Measurements from ENCODE around the gene MSMB.
"Not testable (repeated sequence)": the region's sequence is repeated elsewhere in the genome, so short reads cannot be mapped to it uniquely, and the experiment has no call there.

Gene MSMB

GRCh38 chr10:46004963-46005362 lies 41.1 kb downstream of the MSMB start:
- DNase-seq = no peak

GRCh38 chr10:46002916-46003693 lies 43.0 kb downstream of the MSMB start:
- no peak for DNase-seq

- DNase-seq = not testable (repeated sequence)
Measured at GRCh38 chr10:46002189-46002687, 43.8 kb downstream of the MSMB start.

GRCh38 chr10:46001187-46001756 lies 44.8 kb downstream of the MSMB start:
- no peak for DNase-seq

GRCh38 chr10:46000538-46000937 lies 45.5 kb downstream of the MSMB start:
- DNase-seq = no peak

GRCh38 chr10:45999955-46000354 lies 46.1 kb downstream of the MSMB start:
- not testable (repeated sequence) for DNase-seq

- DNase-seq = no peak
Measured at GRCh38 chr10:45997994-45998763, 47.9 kb downstream of the MSMB start.

GRCh38 chr10:45997557-45997956 lies 48.5 kb downstream of the MSMB start:
- DNase-seq = no peak

GRCh38 chr10:45985590-45985989 lies 60.5 kb downstream of the MSMB start:
- DNase-seq = not testable (repeated sequence)

GRCh38 chr10:45984473-45984872 lies 61.6 kb downstream of the MSMB start:
- DNase-seq = not testable (repeated sequence)

GRCh38 chr10:45983538-45984186 lies 62.4 kb downstream of the MSMB start:
- DNase-seq = not testable (repeated sequence)

Data from activated CD4-positive, alpha-beta T cell treated with anti-CD3 and anti-CD28 coated beads for 1 hour (primary cell).